ENCODE data around the gene ZCCHC3.

The ZCCHC3 gene

GRCh38 chr20:309841-310644 is 12.7 kb downstream of the ZCCHC3 start:
- TF ChIP-seq CTCF (conservative IDR thresholded peaks at IDR 0.05), result no peak
- H3K27ac ChIP-seq, result no peak overlapping the region

- H3K27ac ChIP-seq, result no peak overlapping the region
- TF ChIP-seq CTCF (conservative IDR thresholded peaks at IDR 0.05), result no peak
Measured at GRCh38 chr20:310645-311044, 13.3 kb downstream of the ZCCHC3 start.

- no peak for TF ChIP-seq CTCF (conservative IDR thresholded peaks at IDR 0.05)
- H3K27ac ChIP-seq, result no peak overlapping the region
Measured at GRCh38 chr20:311609-312008, 14.2 kb downstream of the ZCCHC3 start.

- H3K27ac ChIP-seq, result no peak overlapping the region
- no peak for TF ChIP-seq CTCF (conservative IDR thresholded peaks at IDR 0.05)
Measured at GRCh38 chr20:312067-312466, 14.7 kb downstream of the ZCCHC3 start.

- no peak overlapping the region for H3K27ac ChIP-seq
- no peak for TF ChIP-seq CTCF (conservative IDR thresholded peaks at IDR 0.05)
Measured at GRCh38 chr20:312866-313265, 15.5 kb downstream of the ZCCHC3 start.

GRCh38 chr20:313402-313801 is 16.0 kb downstream of the ZCCHC3 start:
- no peak for TF ChIP-seq CTCF (conservative IDR thresholded peaks at IDR 0.05)
- no peak overlapping the region for H3K27ac ChIP-seq

GRCh38 chr20:313948-314347 is 16.6 kb downstream of the ZCCHC3 start:
- no peak overlapping the region for H3K27ac ChIP-seq
- TF ChIP-seq CTCF (conservative IDR thresholded peaks at IDR 0.05), result no peak
